ENCODE measurements around the gene IL21R. TPM values are rescaled to one million over a fixed set of nuclear protein-coding genes. Genes with fewer than 3 reads are reported as not detected.
"Not testable (repeated sequence)": the region's sequence is repeated elsewhere in the genome, so short reads cannot be mapped to it uniquely, and the experiment has no call there.

Gene IL21R
- polyA plus RNA-seq, 4 donors, result 0.04 to 0.46 (median 0.29) TPM; not detected in 1

GRCh38 chr16:27425961-27426360 lies 24.0 kb downstream of the IL21R start:
- DNase-seq (ENCODE audit: low read depth in 4 of 4, low spot score in 2 of 4), result no peak

GRCh38 chr16:27426423-27427408 lies 24.7 kb downstream of the IL21R start:
- no peak for DNase-seq (ENCODE audit: low read depth in 4 of 4, low spot score in 2 of 4)

- no peak for DNase-seq (ENCODE audit: low read depth in 4 of 4, low spot score in 2 of 4)
Observed at GRCh38 chr16:27427538-27427937, 25.6 kb downstream of the IL21R start.

GRCh38 chr16:27428026-27428785 lies 26.2 kb downstream of the IL21R start:
- DNase-seq (ENCODE audit: low read depth in 4 of 4, low spot score in 2 of 4), result no peak

GRCh38 chr16:27429330-27429871 lies 27.4 kb downstream of the IL21R start:
- no peak for DNase-seq (ENCODE audit: low read depth in 4 of 4, low spot score in 2 of 4)

- no peak for DNase-seq (ENCODE audit: low read depth in 4 of 4, low spot score in 2 of 4)
Observed at GRCh38 chr16:27429981-27430441, 28.0 kb downstream of the IL21R start.

GRCh38 chr16:27430512-27430911 lies 28.5 kb downstream of the IL21R start:
- DNase-seq (ENCODE audit: low read depth in 4 of 4, low spot score in 2 of 4), result no peak

- DNase-seq (ENCODE audit: low read depth in 4 of 4, low spot score in 2 of 4), result no peak
Observed at GRCh38 chr16:27430923-27431484, 29.0 kb downstream of the IL21R start.

GRCh38 chr16:27431773-27432532 lies 30.0 kb downstream of the IL21R start:
- no peak for DNase-seq (ENCODE audit: low read depth in 4 of 4, low spot score in 2 of 4)

- no peak for DNase-seq (ENCODE audit: low read depth in 4 of 4, low spot score in 2 of 4)
Observed at GRCh38 chr16:27432558-27432957, 30.6 kb downstream of the IL21R start.

GRCh38 chr16:27433191-27433590 lies 31.2 kb downstream of the IL21R start:
- not testable (repeated sequence) for DNase-seq (ENCODE audit: low read depth in 4 of 4, low spot score in 2 of 4)

- no peak for DNase-seq (ENCODE audit: low read depth in 4 of 4, low spot score in 2 of 4)
Observed at GRCh38 chr16:27433636-27434035, 31.7 kb downstream of the IL21R start.

GRCh38 chr16:27434141-27435051 lies 32.4 kb downstream of the IL21R start:
- DNase-seq (ENCODE audit: low read depth in 4 of 4, low spot score in 2 of 4), result no peak

- DNase-seq (ENCODE audit: low read depth in 4 of 4, low spot score in 2 of 4), result not testable (repeated sequence)
Observed at GRCh38 chr16:27435146-27435545, 33.2 kb downstream of the IL21R start.

GRCh38 chr16:27436065-27436464 lies 34.1 kb downstream of the IL21R start:
- no peak for DNase-seq (ENCODE audit: low read depth in 4 of 4, low spot score in 2 of 4)

- DNase-seq (ENCODE audit: low read depth in 4 of 4, low spot score in 2 of 4), result no peak
Observed at GRCh38 chr16:27436921-27437650, 35.1 kb downstream of the IL21R start.

- no peak for DNase-seq (ENCODE audit: low read depth in 4 of 4, low spot score in 2 of 4)
Observed at GRCh38 chr16:27437946-27438345, 36.0 kb downstream of the IL21R start.

GRCh38 chr16:27439271-27440018 lies 37.5 kb downstream of the IL21R start:
- DNase-seq (ENCODE audit: low read depth in 4 of 4, low spot score in 2 of 4), result no peak
